SW480 (cell line): Measurements from ENCODE around the gene EGLN1.

Experiments
- DNase-seq: peaks from one replicate; pipeline ENCODE4 v3.0.0-alpha.2; 2016; ENCODE audit warnings: low spot score

EGLN1 gene

GRCh38 chr1:231395998-231396390, 26.1 kb downstream of the EGLN1 start:
- no peak for DNase-seq

DNA sequence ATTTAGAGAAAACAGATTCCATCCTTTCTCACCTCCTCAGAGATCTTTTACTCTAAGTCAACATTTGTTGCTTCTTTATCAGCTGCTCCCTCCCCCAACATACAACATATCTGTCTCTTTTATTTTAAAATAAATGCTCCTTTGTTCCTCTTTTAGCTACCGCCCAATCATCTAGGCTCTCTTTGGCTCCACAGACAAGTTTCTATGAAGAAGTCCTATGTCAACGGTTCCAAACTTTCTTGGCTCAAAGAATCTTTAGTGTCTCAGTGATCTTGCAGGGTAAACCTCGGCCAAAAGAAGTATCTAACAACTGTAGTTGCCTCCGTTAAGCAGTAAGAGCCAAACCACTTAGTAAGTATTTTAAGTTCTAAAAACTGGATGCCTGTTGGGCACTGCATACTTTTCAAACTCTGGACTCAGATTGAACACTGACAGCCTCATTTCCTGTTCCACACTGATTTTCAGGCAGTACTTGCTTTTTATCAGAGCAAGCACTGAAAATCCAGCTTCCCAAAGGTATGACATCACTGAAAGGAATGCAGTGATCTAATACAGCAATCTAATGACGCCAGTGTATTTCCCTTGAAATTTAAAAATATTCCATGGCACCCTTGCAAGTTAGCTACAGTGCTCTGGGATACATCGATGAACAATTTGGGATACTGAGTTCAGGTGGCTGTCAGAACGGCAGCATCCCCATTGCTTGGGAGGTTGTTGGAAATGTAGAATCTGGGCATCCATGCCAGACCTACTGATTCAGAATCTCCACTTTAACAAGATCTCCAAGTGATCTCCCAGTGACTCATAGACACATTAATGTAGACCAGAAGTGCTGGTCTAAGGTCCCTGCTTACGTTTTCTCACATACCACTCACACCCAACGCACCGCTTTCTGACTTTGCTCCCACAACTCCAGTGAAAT, 26.8 kb downstream of the EGLN1 start:
- no peak for DNase-seq

DNA sequence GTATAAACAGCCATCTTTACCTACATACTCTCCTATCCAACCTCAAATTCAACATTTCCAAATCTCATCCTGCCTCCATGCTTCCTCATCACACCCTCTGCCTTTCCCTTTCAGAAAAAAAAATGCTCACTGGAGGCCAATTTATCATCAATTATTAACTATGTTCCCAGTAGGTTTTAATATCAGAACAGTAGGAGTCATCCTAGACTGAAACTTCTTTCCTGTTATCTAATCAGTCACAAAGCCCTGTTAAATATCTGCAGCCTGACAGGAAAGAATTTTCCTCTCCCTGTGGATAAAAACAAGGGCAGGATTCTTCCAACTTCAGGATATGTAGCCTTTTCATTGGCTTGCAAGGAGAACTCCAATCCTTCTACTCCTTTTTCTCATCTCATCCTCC, 28.4 kb downstream of the EGLN1 start:
- no peak for DNase-seq

- DNase-seq, result no peak
These were observed 29.5 kb downstream of the EGLN1 start for GRCh38 chr1:231392389-231393131.

DNA sequence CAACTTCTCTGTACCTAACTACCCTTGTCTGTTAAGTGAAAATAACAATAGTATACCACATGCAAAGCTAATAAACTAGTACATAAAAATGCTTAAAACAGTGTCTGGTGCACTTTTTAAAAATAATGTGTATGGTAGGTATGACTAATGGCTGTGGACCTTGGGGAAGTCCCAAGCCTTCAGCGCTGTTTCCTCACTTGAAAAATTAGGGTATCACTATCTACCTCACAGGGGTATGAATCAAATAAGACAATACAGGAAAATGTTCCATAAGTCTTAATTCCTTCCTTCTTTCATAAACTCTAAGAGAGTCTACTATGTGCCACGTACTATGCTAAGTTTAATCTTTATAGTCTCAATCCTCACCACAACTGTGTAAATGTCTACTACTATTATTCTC, 32.0 kb downstream of the EGLN1 start:
- no peak for DNase-seq

DNA sequence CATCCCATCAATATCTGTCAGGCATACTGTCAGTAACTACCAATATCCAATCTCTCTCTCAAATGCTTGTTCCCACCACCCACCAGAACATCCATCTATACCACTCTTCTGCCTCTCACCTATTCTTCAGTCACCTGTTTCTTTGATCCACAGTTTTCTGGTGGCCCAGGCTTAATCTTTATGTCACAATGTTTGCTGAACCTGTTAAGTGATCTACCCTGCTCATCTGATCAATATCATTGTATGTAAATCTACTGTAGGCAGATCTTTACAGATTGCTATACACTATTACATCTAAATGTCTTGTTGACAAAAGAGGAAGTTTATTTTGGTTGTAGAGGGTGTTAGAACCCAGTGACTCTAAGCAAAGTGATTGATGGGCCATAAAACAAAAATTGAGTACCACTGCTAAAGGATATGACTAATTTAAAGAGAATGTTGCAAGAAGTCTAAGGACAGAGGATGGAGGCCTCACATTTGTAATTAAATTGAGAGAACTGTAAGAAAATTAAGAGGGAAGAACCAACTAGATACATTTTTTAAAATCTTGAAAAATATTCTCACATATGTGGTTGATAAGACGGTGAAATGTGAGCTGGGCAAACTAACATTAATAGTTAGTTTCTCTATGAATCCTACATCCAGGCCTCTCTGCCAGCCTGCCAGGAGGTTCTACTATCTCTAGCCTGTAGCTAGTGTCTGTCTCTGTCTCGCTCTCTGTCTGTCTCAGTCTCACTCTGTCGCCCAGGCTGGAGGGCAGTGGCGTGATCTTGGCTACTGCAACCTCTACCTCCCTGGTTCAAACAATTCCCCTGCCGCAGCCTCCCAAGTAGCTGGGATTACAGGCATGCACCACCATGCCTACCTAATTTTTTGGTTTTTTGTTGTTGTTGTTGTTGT, 34.1 kb downstream of the EGLN1 start:
- peak; percentile 32 for DNase-seq

DNA sequence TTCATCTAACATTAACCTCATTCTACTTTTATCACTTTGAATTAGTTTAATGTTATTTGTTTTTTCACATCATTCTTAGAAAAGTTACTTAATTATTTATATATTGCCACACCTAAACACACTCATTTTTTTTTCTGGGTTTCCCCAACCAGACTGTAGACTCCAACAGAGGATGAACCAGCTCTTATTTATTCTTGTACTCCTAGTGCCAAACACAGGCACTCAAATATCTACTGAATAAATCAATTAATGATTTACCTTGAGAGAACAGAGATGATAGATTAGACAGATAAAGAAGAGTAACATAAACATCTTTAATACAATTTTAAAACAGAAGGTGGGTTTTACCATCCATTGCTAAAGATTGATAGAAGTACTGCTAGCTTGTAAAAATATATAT, 35.6 kb downstream of the EGLN1 start:
- DNase-seq, result no peak

DNA sequence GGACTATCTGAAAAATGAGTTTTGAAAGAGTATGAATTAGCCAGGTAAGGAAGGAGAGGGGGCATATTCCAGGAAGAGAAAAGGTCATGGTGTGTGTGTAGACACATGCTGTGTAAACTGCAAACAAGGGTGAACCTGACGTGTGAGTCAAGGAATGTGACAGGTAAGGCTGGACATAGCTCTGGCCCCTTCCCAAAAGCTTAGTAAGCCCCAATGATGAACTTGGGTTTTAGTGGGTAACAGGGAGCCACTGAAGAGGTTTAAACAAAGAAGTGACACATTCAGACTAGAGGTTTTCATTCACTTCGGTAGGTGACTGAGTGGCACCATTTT, 36.7 kb downstream of the EGLN1 start:
- no peak for DNase-seq

DNA sequence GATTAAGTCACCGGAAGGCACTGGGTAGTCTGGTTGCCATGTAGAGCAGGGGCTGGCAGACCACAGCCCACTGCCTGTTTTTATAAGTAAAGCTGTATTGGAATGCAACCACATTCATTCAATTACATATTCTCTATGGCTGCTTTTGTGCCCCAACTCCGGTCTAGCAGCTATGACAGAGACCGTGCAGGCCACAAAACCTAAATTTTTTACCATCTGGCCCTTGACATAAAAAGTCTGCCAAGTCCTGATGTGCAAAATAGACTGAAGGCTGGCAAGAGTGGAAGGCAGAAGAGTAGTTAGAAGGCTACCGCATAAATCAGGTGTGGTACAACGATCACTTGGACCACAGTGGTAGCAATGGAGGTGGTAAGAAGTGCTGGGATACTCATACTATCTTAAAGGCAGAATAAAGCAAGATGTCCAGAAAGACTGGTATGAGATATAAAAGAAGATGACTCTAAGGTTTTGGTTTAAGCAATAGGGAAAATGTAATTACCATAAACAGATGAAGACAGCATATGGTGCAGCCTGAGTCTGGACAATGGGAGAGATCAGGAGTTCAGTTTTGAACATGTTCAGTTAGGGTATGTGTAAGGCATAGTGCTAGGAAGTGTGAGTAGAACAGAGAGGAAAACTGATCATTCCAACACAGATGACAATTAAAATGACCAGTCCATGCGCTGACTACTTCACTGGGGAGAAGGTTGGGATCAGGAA, 37.2 kb downstream of the EGLN1 start:
- no peak for DNase-seq

- no peak for DNase-seq
These were observed 38.8 kb downstream of the EGLN1 start for GRCh38 chr1:231383159-231383860.

- no peak for DNase-seq
These were observed 39.7 kb downstream of the EGLN1 start for GRCh38 chr1:231382426-231382825.

DNA sequence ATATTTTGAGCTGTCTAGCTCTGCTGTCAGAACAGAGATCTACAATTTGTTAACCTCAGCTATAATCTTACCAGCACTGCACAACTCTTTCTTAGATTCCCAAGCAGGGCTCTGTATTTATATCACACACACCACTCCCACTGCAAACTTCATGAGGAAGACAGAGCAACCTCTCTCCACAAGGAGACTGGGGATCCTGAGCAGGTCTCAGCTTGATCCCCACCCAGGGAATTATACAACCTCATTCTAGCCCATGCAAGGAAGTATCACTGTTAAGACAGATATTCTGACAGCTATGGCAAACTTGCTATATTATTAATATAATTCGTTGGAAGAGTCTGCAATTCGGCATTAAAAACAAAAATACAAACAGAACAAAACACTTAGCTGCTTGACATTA, 40.4 kb downstream of the EGLN1 start:
- no peak for DNase-seq

GRCh38 chr1:231376875-231377549, 45.1 kb downstream of the EGLN1 start:
- DNase-seq, result no peak

GRCh38 chr1:231376101-231376500, 46.0 kb downstream of the EGLN1 start:
- DNase-seq, result no peak

GRCh38 chr1:231374394-231374793, 47.7 kb downstream of the EGLN1 start:
- DNase-seq, result no peak

DNA sequence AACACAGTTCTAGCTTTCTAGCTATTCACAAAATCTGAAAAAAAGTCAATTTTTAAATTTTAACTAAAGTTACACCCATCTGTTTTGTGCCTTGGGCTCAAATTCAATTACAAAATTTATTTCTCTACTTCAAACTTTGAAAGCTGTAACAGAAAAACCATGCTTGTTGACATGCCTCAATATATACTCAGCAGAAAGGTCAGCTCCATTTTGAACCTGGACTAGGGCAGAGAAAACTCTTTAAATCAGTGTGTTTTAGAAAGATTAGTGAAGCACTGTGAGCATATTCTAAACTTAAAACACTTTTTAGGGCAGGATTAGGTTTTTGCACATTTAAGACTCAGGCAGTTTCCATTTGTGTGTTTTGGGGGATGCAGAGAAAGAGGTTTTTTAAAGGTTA, 49.6 kb downstream of the EGLN1 start:
- no peak for DNase-seq

- DNase-seq, result no peak
These were observed 52.8 kb downstream of the EGLN1 start for GRCh38 chr1:231369282-231369681.

DNA sequence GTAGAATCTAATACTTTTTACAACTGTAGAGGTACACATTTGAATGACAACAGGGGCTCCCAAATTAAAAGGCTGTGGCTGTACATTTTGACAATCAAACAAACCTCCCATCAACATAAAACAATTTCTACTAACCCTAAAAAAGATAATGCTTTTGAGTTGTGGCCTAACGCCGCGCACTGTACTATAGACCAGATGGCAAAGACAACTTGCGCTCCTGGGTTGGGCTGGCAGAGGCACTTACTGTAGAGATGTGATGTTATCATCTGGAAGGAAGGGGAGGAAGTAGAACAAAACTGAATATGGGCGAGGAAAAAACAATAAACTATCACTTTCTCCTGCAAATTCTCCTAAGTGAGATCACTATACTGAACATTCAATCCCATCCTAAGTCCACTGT, 57.9 kb downstream of the EGLN1 start:
- DNase-seq, result no peak

DNA sequence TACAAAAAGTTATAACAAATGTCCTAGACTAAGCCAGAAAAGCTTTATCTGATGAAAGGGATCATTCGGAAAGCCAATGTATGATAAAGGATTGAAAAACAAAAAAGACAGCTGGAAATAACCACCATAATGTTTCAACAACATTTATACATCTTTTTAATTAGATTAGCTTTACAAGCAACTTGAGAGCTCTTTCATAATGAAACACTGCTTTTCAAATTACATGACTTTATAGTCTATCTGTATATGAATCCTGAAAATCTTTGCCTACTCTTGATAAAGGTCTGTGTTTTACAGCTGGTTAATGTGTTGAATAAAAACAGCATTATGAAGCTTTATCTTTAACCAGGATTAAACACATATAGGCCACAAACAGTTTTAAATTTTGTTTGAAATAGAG, 58.5 kb downstream of the EGLN1 start:
- DNase-seq, result no peak

GRCh38 chr1:231362325-231362724, 59.8 kb downstream of the EGLN1 start:
- no peak for DNase-seq

DNA sequence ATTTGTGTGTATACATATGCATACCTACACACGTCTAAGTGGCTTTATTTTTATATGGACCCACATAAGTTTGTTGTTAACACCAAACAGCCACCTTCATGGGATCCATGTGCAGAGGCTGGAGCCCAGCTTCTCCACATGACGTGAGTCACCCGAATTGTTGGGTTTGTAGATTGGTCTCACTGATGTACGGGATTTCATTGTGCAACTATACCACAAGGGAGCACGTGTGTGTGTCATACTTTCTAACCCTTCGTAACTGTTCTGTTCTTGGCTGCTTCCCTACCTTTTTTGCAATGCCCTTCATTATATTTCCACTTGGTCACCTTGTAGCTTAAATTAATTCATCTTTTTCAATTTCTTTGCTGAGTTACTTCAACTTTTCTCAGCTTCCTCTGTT, 63.0 kb downstream of the EGLN1 start:
- DNase-seq, result no peak
